IPS DF 4.7 (cell line): ENCODE measurements around the gene CKMT1A.

Experiments used
- DNase-seq: peaks from one replicate; pipeline ENCODE4 v3.0.0-alpha.2; 2013; ENCODE audit warnings: low spot score; ENCODE audit errors: extremely low read depth

Gene CKMT1A

GRCh38 chr15:43748376-43748775 lies 54.7 kb downstream of the CKMT1A start:
- DNase-seq, result no peak
